Measurements from ENCODE around the gene ZSWIM5. TPM values are rescaled to one million over a fixed set of nuclear protein-coding genes. Genes with fewer than 3 reads are reported as not detected.

The ZSWIM5 gene
- total and polyA plus RNA-seq, 9 of the 15 experiments (the other 6 are each of a cell fraction or from before 2014, with no cell fraction given), result under 0.01 to 0.07 (median 0.03) TPM; not detected in 3

GRCh38 chr1:45037456-45037855, 168.9 kb downstream of the ZSWIM5 start (continued):
- TF ChIP-seq E2F5 (CRISPR knock-in tag; IDR thresholded peaks at IDR 0.05) (no peak), BDP1 (IDR thresholded peaks at IDR 0.05; ENCODE audit: insufficient read depth, insufficient read length) (no peak), CEBPG (CRISPR knock-in tag; IDR thresholded peaks at IDR 0.05) (no peak), CEBPG (tag; conservative IDR thresholded peaks at IDR 0.05 in 1 of 2, IDR thresholded peaks at IDR 0.05 in 1 of 2) (no peak; a peak in 1 of 4 replicates), TEAD4 (IDR thresholded peaks at IDR 0.05; ENCODE audit: low read length) (peak; percentile 89), TEAD4 (CRISPR knock-in tag; IDR thresholded peaks at IDR 0.05; ENCODE audit: borderline replicate concordance) (no peak), JUNB (CRISPR knock-in tag; conservative IDR thresholded peaks at IDR 0.05) (no peak), FOSL1 (tag; conservative IDR thresholded peaks at IDR 0.05) (peak; percentile 93), ZNF561 (CRISPR knock-in tag; conservative IDR thresholded peaks at IDR 0.05) (no peak), ARID1B (IDR thresholded peaks at IDR 0.05) (peak; percentile 91), NEUROD1 (IDR thresholded peaks at IDR 0.05; ENCODE audit: borderline replicate concordance, low read depth, low read length, partially characterized antibody) (no peak), BMI1 (IDR thresholded peaks at IDR 0.05; ENCODE audit: low read length) (no peak), POLR2A (conservative IDR thresholded peaks at IDR 0.05) (no peak), ZNF239 (CRISPR knock-in tag; IDR thresholded peaks at IDR 0.05) (no peak), MCM2 (IDR thresholded peaks at IDR 0.05; ENCODE audit: low read depth) (no peak), SAFB2 (IDR thresholded peaks at IDR 0.05; ENCODE audit: borderline replicate concordance, low read depth, low read length, severe bottlenecking) (no peak), MED1 (CRISPR knock-in tag; IDR thresholded peaks at IDR 0.05; ENCODE audit: borderline replicate concordance) (no peak), SMAD4 (CRISPR knock-in tag; conservative IDR thresholded peaks at IDR 0.05) (peak; percentile 53), ZZZ3 (IDR thresholded peaks at IDR 0.05) (no peak), ARID3B (CRISPR knock-in tag; IDR thresholded peaks at IDR 0.05; ENCODE audit: borderline replicate concordance) (no peak), DNMT1 (IDR thresholded peaks at IDR 0.05) (no peak), ETS2 (tag; IDR thresholded peaks at IDR 0.05; ENCODE audit: borderline replicate concordance, poor library complexity, severe bottlenecking) (no peak), RB1 (IDR thresholded peaks at IDR 0.05; ENCODE audit: low read depth) (no peak), RFX5 (IDR thresholded peaks at IDR 0.05; ENCODE audit: low read depth, low read length) (no peak), BCOR (IDR thresholded peaks at IDR 0.05) (peak; percentile 15; the same call in 1 of the 2 replicates), DPF2 (IDR thresholded peaks at IDR 0.05) (peak; percentile 91), TBL1XR1 (IDR thresholded peaks at IDR 0.05; ENCODE audit: low read length in 2 of 2) (peak in 1 of 2 experiments; percentile 88; a peak in 3 of 4 replicates), TAF1 (IDR thresholded peaks at IDR 0.05; ENCODE audit: control insufficient read depth, extremely low read depth, insufficient read depth, low read length, severe bottlenecking) (no peak), SRSF1 (IDR thresholded peaks at IDR 0.05; ENCODE audit: low read depth, low read length) (no peak), HES1 (IDR thresholded peaks at IDR 0.05; ENCODE audit: low read depth) (peak; percentile 51; the same call in 1 of the 2 replicates), ZNF224 (CRISPR knock-in tag; IDR thresholded peaks at IDR 0.05) (no peak)
